KMS-11 (cell line): Measurements from ENCODE around the gene RNFT2.

ENCODE experiments used
- H2AFZ ChIP-seq: fragments of 200-600 bp; sonication (generic); 2 replicates; pipeline ENCODE4 v1.6.1; 2016; ENCODE audit warnings: antibody characterized with exemption, mixed run types, low read depth
- H3K27ac ChIP-seq: fragments of 200-600 bp; sonication (generic); 2 replicates; pipeline ENCODE4 v1.6.1; 2016; ENCODE audit warnings: mild to moderate bottlenecking, mixed run types
- H3K27me3 ChIP-seq: fragments of 200-600 bp; sonication (generic); 2 replicates; pipeline ENCODE4 v1.6.1; 2017; ENCODE audit warnings: mild to moderate bottlenecking, low read depth, mixed run types, moderate library complexity; ENCODE audit not compliant: insufficient read depth
- H3K36me3 ChIP-seq: fragments of 200-600 bp; sonication (generic); 2 replicates; pipeline ENCODE4 v1.6.1; 2017; ENCODE audit warnings: mild to moderate bottlenecking, mixed run types; ENCODE audit not compliant: insufficient read depth
- H3K4me1 ChIP-seq: fragments of 200-600 bp; sonication (generic); 2 replicates; pipeline ENCODE4 v1.6.1; 2016; ENCODE audit warnings: mild to moderate bottlenecking, low read depth, mixed run types; ENCODE audit not compliant: poor library complexity, severe bottlenecking
- H3K4me2 ChIP-seq: fragments of 200-600 bp; sonication (generic); 2 replicates; pipeline ENCODE4 v1.7.0; 2016; ENCODE audit warnings: mild to moderate bottlenecking, mixed run types
- H3K4me3 ChIP-seq: fragments of 200-600 bp; sonication (generic); IDR thresholded peaks from 2 replicates; pipeline ENCODE4 v1.6.1; 2017; ENCODE audit warnings: low read depth, low read length, mixed read lengths; ENCODE audit not compliant: insufficient read depth
- H3K79me2 ChIP-seq: fragments of 200-600 bp; sonication (generic); 2 replicates; pipeline ENCODE4 v1.6.1; 2016; ENCODE audit warnings: low read depth, mixed run types; ENCODE audit not compliant: insufficient read depth
- H3K9ac ChIP-seq: fragments of 200-600 bp; sonication (generic); 2 replicates; pipeline ENCODE4 v1.6.1; 2016; ENCODE audit warnings: mild to moderate bottlenecking, mixed run types
- H4K20me1 ChIP-seq: fragments of 200-600 bp; sonication (generic); 2 replicates; pipeline ENCODE4 v1.6.1; 2016; ENCODE audit warnings: mild to moderate bottlenecking, mixed run types; ENCODE audit not compliant: insufficient read depth
- CTCF ChIP-seq: fragments of 200-600 bp; sonication (generic); conservative IDR thresholded peaks from 2 replicates; pipeline ENCODE4 v1.6.1; 2017; ENCODE audit warnings: low read depth, mild to moderate bottlenecking, antibody characterized with exemption, low read length, moderate library complexity, mixed read lengths

RNFT2 gene

GRCh38 chr12:116896411-116896924, 158.4 kb downstream of the RNFT2 start:
- no peak for TF ChIP-seq CTCF
- H3K27me3 ChIP-seq: no peaks in the 10 kb centered on the region
- H3K4me3 ChIP-seq: no peak overlapping the region
- H4K20me1 ChIP-seq: no peaks in the 10 kb centered on the region
- H2AFZ ChIP-seq: no peak overlapping the region
- no peak overlapping the region for H3K9ac ChIP-seq
- no peak overlapping the region for H3K4me2 ChIP-seq
- H3K27ac ChIP-seq: no peak overlapping the region
- no peaks in the 10 kb centered on the region for H3K4me1 ChIP-seq
- no peaks in the 10 kb centered on the region for H3K79me2 ChIP-seq
- H3K36me3 ChIP-seq: no peaks in the 10 kb centered on the region

GRCh38 chr12:116897476-116897875, 159.4 kb downstream of the RNFT2 start:
- Histone ChIP-seq H4K20me1 (no peaks in the 10 kb centered on the region), H3K36me3 (no peaks in the 10 kb centered on the region), H3K27ac (no peak overlapping the region), H2AFZ (no peak overlapping the region), H3K27me3 (no peaks in the 10 kb centered on the region), H3K4me1 (no peaks in the 10 kb centered on the region), H3K4me2 (no peak overlapping the region), H3K9ac (no peak overlapping the region), H3K4me3 (no peak overlapping the region), H3K79me2 (no peaks in the 10 kb centered on the region)
- TF ChIP-seq CTCF: no peak

- no peak overlapping the region for H3K4me3 ChIP-seq
- no peaks in the 10 kb centered on the region for H3K27me3 ChIP-seq
- H4K20me1 ChIP-seq: no peaks in the 10 kb centered on the region
- H3K36me3 ChIP-seq: no peaks in the 10 kb centered on the region
- no peak overlapping the region for H2AFZ ChIP-seq
- H3K4me1 ChIP-seq: no peaks in the 10 kb centered on the region
- no peak overlapping the region for H3K27ac ChIP-seq
- H3K4me2 ChIP-seq: no peak overlapping the region
- no peaks in the 10 kb centered on the region for H3K79me2 ChIP-seq
- H3K9ac ChIP-seq: no peak overlapping the region
- no peak for TF ChIP-seq CTCF
Observed at GRCh38 chr12:116898669-116899068, 160.6 kb downstream of the RNFT2 start.

- H3K27ac ChIP-seq: no peak overlapping the region
- no peaks in the 10 kb centered on the region for H4K20me1 ChIP-seq
- H3K27me3 ChIP-seq: no peaks in the 10 kb centered on the region
- no peak overlapping the region for H2AFZ ChIP-seq
- no peaks in the 10 kb centered on the region for H3K79me2 ChIP-seq
- no peak overlapping the region for H3K9ac ChIP-seq
- H3K4me3 ChIP-seq: no peak overlapping the region
- TF ChIP-seq CTCF: no peak
- H3K4me1 ChIP-seq: no peaks in the 10 kb centered on the region
- no peaks in the 10 kb centered on the region for H3K36me3 ChIP-seq
- no peak overlapping the region for H3K4me2 ChIP-seq
Observed at GRCh38 chr12:116901612-116902011, 163.5 kb downstream of the RNFT2 start.
